ENCODE results near the gene CRTC2.

CRTC2 gene

DNA sequence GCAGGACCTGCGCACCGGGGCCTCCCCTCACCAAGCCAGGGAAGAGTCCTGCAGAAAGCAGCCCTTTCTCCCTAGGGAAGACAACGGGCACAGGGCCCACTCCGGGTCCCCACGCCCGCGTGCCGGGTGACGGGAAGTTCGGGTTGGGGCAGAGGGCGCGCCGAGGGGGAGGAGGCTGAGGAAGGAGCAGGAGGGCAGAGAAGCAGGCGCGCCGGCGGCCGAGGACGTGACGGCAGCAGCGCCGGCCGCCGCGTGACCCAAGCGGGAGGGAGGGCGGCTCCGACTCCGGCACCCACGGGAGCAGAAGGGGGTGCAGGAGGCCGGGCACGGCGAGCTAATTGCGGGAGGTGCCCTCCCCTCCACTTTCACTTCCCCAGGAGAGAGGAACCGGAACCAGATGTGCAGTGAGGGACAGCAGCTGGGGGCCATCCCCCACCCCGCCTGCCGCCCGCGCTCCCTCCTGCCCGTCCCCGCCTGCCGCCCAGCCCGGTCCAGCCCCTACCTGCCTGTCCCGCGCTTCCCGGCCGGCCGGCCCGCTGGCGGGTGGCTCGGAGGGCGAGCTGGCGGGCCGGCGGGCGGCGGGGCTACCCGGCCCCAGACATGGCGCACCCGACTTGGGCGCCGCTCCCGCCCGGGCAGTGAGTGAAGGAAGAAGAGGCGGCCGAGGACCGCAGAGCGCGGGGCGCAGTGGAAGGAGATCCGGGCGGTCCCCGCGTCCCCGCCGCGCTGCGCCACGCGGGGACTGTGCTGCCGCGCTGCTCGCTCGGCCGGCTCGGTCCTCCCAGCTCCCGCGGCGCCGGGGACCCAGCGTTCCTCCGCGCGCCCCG is 12.4 kb downstream of the CRTC2 start:
- peak; percentile 83 for DNase-seq

DNA sequence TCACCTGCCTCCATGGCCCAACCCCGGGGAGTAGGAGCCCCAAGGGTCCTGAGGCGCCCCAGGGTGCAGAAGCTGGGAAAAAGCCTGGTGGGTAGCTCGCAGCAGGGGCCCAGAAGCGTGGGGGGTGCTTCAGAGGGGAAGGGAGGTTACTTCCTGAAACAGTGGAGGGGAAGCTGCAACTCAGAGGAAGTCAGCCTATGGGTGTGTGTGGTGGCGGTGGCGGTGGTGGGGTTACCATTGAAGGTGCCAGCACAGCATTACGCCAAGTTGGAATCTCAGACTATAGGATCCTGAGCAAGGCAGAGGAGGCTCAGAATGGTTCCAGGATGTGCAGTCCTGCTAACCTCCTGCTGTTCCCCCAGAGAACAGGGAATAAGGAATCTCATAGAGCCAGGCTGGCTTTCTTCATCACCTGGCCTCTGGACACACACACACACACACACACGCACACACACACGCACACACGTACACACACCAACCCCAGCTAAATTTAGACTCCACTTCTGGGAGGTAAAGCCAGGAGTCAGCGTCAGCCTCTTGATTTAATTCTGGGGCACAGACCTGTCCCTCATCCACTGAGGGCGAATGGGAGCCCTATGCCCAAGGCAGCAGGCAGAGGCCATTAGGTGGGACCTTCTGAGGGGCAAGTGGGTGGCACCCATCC is 13.1 kb downstream of the CRTC2 start:
- peak; percentile 71 for DNase-seq

DNA sequence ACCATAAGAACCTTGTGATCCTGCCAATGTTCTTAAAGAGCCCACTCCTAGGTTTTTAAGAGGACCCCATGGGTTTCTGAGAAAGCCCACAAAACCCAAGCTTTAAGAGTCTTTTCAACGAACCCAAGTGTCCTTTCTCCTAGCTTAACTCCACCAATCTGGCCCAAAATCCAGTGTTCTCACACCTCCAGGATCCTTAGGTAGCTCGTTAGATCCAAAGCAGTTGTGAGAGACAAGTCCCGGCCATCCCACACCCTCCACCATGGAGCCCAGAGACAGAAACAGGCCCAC is 13.6 kb downstream of the CRTC2 start:
- DNase-seq, result no peak

DNA sequence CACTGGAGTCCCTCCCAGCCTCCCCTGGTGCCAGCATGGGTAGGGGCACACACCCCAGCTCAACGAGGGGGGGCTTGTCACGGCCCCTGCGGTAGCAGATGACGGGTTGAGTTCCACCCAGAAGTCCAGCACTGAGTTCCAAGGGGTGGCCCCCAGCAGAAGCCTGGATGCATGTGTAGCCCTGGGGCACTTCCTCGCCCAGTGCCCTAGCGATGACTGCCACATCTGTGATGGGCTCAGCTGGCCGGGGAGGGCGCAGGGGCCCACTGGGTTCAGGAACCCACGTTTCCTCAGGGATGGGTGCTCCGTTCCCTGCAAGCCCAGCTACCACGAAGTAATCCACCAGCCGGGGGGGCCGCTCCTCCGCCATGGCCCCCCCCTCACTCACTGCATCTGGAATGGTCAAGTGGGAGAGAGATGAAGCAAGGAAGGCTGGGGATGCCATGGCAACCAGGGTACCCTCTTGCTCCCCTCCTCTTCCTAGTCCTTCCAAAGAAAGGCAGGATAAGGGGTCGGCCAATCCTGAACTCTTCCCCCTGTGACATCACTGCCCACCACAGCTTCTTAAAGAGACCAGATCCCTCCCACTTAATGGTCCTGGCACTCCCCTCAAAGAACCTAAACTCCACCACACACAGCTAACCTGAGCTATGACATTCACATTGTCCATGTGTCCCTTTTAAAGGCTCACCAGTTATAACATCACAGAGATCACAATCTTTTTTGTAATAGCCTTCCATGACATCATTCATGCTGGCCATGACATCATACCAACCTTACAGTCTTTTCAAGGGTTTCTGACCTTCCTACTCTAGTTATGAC is 14.2 kb downstream of the CRTC2 start:
- DNase-seq, result no peak

DNA sequence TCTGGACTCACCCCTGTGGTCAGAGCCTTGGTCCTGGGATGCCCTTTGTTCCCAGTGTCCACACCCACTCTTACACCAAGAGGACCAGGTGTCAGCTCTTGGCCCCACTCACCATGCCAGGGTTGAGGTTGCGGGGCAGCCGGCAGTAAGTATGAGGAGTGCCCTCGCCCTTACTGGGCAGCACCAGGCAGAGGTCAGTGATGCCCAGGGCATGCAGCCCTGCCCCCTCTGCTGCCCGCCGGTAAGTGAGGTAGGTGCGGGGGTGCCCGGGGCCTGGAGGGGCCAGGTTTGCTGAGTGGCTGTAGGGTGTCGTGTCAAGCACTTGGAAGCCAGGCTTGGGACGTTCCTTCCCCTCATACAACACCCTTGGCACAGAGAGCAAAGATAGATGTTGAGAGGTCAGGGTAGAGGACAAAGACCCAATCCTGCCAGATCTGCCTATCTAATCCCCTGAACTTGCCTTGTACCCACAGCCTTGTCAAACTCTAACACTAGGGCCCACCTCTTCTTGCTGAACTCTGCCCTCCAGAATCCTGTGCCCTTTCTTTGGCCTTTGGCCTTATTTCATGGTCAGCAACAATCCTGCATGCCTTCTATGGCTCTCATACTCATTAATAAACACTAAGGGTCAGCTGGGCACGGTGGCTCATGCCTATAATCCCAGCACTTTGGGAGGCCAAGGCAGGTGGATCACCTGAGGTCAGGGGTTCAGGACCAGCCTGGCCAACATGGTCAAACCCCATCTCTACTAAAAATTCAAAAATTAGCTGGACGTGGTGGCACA is 15.5 kb downstream of the CRTC2 start:
- no peak for DNase-seq

DNA sequence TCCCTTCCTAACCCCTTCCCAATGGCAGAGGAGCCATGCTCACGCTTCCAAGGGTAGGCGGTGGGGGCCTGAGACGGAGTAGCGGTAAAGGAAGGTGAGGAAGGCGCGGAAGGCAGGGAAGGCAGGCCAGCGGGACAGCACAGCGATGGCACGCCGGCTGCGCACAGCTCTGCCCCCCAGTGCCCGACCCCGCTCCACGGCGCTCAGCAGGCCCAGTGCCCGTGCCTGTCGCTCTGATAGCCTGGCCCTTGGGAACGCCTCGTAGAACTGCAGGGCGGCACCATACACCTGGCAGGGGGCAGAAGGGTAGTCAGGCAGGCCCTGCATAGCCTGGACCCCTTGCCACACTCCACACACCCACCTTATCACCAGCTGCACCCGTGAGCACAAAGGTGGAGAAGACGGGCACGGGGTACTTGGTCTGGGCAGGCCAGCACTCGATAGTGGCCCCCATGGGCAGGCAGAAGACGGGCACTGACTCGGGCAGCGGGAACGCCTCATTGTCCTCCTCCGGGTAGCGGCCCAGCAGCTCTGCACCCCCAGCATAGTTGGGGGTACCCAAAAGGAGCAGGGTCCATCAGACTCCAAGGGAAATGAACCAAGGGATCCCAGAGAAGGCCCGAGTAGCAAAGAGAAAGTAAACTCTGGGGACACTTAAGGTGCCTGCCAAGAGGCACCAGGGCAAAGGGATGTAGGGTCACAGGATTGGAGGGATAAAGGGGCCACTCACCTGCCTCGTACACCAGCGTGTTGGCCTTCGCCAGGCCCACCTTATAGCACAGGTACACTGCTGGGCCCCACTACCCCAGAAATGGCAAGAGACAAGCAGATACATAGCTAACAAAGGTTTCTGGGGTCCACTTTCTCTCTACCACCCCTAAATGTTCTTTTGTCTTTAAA is 16.3 kb downstream of the CRTC2 start:
- no peak for DNase-seq

DNA sequence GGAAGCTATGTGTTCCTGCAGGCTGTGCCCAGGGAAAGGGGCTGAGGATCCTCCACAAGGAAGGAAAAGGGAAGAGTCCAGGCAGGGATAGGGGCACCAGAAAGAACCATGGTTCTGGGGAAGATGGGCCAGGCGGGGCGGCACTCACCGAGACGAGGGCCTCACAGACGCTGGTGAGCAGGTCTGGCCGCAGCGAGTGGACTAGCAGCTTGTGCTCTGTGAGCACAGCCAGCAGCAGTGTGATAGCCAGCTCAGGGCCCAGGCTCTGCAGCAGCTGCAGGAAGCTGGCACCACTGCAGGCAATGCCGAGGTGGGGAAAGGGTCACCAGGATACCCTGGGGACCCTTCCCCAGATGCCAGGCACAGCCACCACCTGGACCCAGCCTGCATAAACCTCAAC is 17.7 kb downstream of the CRTC2 start:
- no peak for DNase-seq

DNA sequence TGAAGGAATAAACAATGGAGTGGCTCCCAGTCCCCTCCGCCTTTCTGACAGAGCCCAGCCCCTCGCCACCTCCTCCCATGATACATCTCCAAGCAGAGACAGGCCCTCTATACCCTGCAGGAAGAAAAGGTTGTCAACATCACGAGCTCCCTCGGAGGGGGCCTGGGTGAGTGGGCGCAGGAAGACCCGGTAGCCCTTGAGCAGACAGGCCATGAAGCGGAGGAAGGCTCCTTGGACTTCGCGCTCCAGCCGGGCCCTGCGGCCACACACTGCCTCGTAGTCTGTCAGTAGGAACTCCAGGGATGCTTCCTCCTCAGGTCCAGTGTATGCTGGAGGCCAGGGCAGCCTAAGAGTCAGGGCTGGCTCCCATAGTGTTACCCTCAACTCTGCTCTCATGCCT is 18.9 kb downstream of the CRTC2 start:
- DNase-seq, result no peak

DNA sequence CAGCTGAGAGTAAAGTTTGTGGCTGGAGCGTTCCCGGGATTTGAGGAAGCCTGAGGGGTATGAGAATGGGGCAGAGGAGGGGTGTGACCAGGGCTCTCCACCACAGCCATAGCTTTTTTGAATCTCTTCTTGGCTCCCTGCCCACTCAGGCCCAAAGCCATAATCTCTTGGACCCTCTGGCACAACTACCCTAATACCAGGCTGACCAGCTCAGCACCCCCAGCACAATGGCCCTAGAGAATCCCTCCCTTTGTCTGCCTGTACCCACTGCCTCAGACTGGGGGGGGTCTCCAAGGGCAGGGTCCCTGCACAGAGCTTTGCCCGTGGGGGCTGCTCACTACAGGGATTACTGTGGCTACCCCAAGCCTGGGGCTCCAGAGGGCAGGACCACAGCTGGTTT is 19.4 kb downstream of the CRTC2 start:
- no peak for DNase-seq

DNA sequence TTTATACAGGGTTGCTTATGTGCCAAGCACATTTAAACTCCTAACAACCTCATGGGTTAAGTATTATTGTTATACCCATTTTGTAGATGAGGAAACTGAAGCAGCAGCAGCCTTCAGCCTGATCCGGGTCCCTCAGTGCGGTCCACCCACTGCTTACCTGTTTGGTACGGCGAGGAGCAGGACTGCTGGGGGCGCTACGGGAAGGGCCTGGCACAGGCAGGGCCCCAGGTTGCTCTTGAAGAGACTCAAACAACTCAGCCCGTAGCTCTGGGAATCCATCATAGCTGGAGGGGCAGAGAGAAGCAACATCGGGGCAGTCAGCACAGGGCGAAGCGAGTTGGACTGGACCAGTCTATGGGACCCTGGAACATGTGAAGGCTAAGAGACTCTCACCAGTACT is 21.1 kb downstream of the CRTC2 start:
- DNase-seq, result no peak

DNA sequence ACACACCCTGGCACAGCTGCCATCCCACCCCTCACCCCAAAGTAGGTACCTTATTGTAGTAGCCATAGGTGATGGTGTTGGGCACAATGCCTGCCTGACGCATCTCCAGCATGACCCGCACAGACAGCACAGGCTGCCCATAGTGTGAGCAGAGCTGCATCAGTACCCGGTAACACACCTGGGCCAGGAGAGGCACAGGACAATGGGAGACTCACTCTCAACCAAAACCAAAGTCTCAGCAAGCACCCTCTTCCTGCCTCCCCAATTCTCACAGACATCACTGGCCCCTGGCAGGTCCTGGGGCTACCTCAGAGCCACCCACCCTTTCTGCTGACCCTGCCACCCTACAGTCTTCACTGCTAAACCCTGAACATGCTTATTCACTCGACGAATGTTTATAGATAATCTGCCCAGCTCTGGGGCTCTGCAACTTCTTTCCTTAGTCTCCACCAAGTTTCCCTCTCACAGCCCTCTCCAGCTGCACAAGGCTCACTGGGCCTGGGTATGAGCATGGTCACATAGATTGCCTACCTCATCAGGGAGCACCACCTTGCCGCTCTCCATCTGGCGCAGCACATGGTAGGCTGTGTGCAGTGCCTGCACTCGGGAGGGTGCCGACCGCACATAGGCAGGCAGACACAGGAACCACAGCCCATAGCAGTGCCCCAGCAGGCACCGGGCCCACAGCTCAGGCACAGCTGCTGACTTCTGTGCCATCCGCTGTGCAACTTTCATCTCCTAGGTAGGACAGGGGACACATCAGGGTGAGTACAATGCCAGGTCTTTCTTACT is 22.2 kb downstream of the CRTC2 start:
- no peak for DNase-seq

DNA sequence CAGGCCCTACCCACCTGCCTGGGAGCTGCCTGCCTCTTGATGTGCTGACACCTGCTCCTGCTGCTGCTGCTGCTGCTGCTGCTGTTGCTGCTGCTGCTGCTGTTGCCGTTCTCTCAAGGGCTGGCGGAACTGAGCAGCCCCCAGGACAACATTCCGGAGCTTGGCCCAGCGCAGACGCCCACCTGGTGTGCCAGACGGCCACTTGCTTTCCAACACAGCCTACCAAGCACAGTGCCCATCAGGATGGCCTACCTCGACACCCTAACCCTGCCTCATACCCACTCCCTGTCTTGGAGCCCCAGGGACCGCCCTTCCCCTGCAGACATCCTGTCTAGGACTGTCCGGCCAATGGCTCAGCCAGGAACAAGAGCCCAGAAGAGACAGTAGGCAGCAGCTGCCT is 23.7 kb downstream of the CRTC2 start:
- no peak for DNase-seq

DNA sequence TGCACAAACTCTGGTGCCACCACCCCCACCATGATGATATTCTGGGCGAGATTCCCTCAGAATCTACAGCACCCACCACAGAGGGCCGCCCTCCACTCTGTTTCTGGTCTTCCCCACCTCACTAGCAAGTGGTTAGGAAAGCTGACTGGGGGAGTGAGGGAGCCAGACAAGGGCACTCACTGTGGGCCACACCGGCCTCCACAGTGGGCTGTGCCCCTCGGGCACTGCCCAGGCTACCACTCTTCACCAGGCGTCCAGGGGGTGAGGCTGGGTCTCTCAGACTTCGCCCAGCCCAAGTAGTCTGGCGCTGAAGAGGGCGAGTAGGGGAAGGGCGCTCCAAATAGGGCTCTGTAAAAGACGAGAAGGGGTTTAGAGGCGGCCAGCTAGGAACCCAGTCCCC is 24.5 kb downstream of the CRTC2 start:
- DNase-seq, result no peak

DNA sequence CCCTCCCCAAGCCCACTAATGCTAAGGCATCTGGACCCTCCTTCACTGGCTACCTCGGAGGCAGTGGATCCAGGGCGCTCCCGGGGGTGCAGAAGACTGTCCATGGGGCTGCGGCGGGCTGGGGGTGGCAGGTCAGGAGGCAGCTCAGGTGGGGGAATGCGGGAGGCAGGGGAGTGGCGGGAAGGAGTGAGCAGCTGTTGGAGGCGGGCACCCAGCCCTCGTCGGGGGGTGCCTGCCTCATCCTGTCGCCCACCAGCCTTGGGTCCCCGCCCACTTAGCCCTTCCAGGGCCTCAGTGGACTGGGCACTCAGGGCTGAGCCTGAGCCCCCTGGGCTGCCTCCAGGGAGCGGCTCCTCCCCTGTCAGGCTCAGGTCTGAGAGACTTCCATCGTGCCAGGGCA is 25.0 kb downstream of the CRTC2 start:
- DNase-seq, result no peak

DNA sequence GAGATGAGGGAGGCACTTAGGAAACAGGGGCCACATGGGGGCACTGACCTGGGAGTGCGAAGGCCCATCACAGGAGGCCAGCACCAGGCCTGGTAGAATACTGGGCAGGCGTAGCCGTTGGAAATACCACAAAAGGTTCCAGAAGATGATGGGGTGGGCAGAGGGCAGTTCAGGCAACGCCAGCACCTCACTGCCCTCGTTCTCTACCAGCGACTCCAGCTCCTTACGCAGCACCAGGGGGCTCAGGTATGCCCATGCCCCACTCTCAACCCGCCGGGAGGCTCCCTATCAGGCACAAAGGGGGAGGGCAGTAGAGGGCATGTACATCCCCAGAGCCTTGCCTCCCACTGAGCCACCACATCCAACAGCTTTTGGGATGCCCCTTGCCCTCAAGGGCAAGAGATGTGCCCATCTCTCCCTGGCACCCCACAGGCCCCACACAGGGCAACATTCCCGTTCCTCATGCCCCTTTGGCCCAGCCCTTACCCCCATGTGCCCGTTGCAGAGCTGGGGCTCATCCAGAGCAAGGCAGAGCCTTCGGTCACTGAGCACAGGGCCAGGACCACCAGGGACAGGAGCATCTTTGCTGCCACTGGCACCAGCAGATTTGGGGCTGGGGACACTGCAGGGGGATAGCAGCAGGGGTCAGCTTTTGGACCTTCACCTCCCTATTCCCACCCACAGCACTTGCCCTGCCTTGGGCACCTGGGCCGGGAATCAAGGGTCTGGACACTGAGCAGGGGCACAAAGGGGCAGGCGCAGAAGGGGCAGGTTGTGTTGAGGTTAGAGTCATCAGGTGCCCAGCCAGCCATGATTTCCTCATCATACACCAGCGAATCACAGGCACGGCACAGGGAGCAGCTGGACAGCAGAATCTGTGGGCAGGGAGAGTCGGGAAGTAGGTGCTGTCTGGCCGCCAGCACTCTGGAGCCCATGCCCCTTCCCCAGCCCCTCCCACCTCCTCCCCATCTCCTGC is 26.0 kb downstream of the CRTC2 start:
- no peak for DNase-seq

DNA sequence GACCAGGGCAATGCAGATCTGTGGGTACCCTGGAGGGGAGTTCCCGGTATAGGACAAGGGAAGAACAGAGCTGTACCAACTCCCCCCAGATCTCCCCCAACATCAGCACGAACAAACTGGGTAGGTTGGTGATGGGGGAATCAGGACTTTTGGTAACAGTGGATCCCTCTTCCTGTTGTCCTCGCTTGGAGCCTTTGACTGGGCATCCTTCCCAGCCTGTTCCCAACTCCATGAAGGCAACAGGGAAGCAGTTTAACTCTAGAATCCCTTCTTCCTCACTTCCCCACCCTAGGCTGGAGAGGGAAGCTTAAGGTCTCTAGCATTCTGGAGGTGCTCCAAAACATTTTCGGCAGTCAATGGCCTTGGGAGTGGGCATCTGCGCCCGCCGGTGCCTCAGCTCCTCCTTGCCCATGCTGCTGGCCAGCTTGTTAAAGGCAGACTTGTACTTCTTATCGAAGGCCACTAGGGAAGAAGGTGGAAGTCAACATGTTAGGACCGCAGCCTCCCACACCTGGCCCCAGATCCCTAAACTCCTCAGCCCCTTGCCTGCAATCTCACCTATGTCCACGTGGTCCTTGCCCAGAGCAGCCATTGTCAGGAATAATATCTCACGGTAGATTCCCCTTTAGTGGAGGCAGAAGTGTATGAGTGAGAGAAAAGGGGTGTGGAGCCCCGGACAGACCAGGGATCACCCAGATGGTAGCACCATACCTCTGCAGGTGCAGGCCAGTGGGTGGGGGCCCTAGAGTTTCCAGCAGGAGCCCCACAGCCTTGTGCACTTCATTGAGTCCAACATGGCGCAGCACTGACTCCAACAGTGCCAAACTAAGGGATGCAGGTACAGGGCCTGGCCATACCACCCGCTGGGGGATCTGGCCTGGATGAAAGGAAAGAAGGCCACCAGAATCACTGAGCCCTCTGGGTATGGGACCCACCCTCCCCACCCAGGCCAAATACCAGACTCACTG is 28.1 kb downstream of the CRTC2 start:
- no peak for DNase-seq

DNA sequence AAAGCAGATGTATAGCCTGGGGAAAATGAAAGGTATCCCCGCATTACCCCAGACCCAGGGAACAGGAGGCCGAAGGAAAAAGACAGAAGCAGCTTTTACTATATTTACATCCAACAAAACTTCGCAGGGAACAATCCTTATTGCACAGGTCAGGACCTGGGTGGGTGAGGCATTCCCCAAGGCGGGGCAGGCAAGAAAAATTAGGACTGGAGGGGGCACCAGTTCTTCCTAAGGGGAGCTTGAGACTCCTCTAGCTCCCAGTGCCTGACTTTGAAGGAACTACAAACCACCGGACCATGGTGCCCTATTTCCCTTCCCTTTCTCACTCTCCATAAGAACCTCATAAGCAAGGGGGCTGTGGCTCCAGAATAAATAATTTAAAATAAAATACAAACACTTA is 29.0 kb downstream of the CRTC2 start:
- DNase-seq, result no peak

DNA sequence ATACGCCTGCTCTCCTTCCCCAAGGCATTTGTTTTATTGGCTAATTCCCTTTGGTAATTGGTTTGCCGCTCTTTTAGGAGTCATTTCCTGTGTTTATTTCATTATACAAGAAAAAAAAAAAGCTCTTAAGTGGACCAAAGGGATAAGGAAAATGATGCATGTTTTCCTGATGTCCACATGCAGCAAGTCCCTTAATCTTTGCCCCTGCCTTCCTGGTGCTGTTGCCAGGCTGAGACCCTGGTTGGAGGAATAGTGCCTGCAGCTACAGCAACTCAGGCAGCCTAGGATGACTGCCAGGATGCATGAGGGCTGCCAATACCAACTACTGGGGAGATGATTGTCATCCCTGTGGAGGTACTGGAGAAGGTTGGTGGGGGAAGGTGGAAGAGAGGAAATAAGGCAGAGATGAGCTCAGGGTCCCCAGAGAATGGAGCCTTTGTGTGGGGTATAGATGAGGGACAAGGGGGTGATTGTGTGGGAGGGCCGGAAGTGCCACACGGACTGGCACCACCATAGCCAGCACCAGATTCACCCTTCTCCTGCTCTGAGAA is 29.5 kb downstream of the CRTC2 start:
- DNase-seq, result no peak

Measured in activated gamma-delta T cell (primary cell).